A549 (cell line): ENCODE results near the gene COL1A1. TPM values are rescaled to one million over a fixed set of nuclear protein-coding genes. Genes with fewer than 3 reads are reported as not detected.

Experiments
- ATAC-seq, 2 experiments: fragments of 200-7000 bp in 1 of 2; fragments of >200 bp in 1 of 2; cut with Nextera tagmentation in 1 of 2; cut with Tn5 transposase in 1 of 2; 3 replicates each; pipeline versions ENCODE4 v1.8.0 to v1.9.1; 2018 to 2020; ENCODE audit warnings: mild to moderate bottlenecking in 1 of 2, moderate library complexity in 1 of 2
- CTCF ChIA-PET: fragments of 300-600 bp; sonication (Branson Sonifier 250); formaldehyde crosslinking; extraction: SDS; loops from one replicate; lab custom pipeline; 2021; ENCODE audit warnings: antibody characterized with exemption, inconsistent platforms; lab: Yijun Ruan, JAX
- POLR2A ChIA-PET: fragments of 350-600 bp; formaldehyde crosslinking; extraction: SDS; loops from one replicate; lab custom pipeline; 2021; ENCODE audit warnings: antibody characterized with exemption, inconsistent platforms; lab: Yijun Ruan, JAX
- DNase-seq, 2 experiments: peaks; one replicate each; pipeline versions ENCODE4 v3.0.0 to v3.0.0-alpha.2; 2011 to 2016; ENCODE audit warnings: low read depth in 1 of 2, low spot score in 1 of 2
- FAIRE-seq: peaks from 2 replicates; lab custom pipeline; 2011; peaks lifted over from hg19 to GRCh38; lab: Jason Lieb, UNC
- H3K27ac ChIP-seq, 2 experiments: fragments of >200 bp; sonication (Bioruptor Twin); formaldehyde crosslinking; 3 replicates each; pipeline ENCODE4 v1.5.1; 2016 to 2017
- H3K4me1 ChIP-seq: fragments of >200 bp; sonication (Bioruptor Twin); formaldehyde crosslinking; 3 replicates; pipeline ENCODE4 v1.6.1; 2016
- H3K4me2 ChIP-seq: fragments of >200 bp; sonication (Bioruptor Twin); formaldehyde crosslinking; 3 replicates; pipeline ENCODE4 v1.6.1; 2016
- H3K4me3 ChIP-seq: fragments of >200 bp; sonication (Bioruptor Twin); formaldehyde crosslinking; 3 replicates; pipeline ENCODE4 v1.5.1; 2016
- H3K9me3 ChIP-seq: fragments of >200 bp; sonication (Bioruptor Twin); formaldehyde crosslinking; 3 replicates; pipeline ENCODE4 v1.6.1; 2016
- BHLHE40 ChIP-seq: IDR thresholded peaks from 2 replicates; pipeline ENCODE4 v1.6.1; 2012; ENCODE audit warnings: low read depth, low read length, inconsistent platforms
- CBX2 ChIP-seq: fragments of 200-600 bp; sonication (generic); IDR thresholded peaks from 2 replicates; pipeline ENCODE4 v1.6.1; 2016; ENCODE audit warnings: low read depth, mild to moderate bottlenecking, borderline replicate concordance
- CHD2 ChIP-seq: fragments of 150-350 bp; IDR thresholded peaks from 2 replicates; pipeline ENCODE4 v1.6.1; 2014; ENCODE audit warnings: low read length; ENCODE audit not compliant: partially characterized antibody
- EP300 ChIP-seq, 2 experiments: fragments of >200 bp; sonication (Bioruptor Twin); formaldehyde crosslinking; IDR thresholded peaks; 2 replicates in 1 of 2; 3 replicates in 1 of 2; pipeline ENCODE4 v1.6.1; 2016 to 2017
- FOSL2 ChIP-seq, 2 experiments: fragments of 450-650 bp in 1 of 2; fragments of >200 bp in 1 of 2; sonication (Bioruptor Twin) in 1 of 2; formaldehyde crosslinking; IDR thresholded peaks; 2 replicates each; pipeline versions ENCODE4 v1.5.0 to v1.6.1; 2016 to 2020; ENCODE audit warnings: mild to moderate bottlenecking in 1 of 2, moderate library complexity in 1 of 2
- GATA3 ChIP-seq: IDR thresholded peaks from 2 replicates; pipeline ENCODE4 v1.6.1; 2012; ENCODE audit warnings: borderline replicate concordance
- HDAC2 ChIP-seq: fragments of 200-600 bp; sonication (generic); IDR thresholded peaks from 2 replicates; pipeline ENCODE4 v1.6.1; 2016
- HEYL ChIP-seq: fragments of 250-450 bp; sonication (Bioruptor Pico); IDR thresholded peaks from 2 replicates; pipeline ENCODE4 v1.8.0; 2021; ENCODE audit warnings: mild to moderate bottlenecking, moderate library complexity
- HOXB13 ChIP-seq: fragments of 250-450 bp; sonication (Bioruptor Pico); IDR thresholded peaks from 2 replicates; pipeline ENCODE4 v1.5.0; 2020; ENCODE audit warnings: low read depth, mild to moderate bottlenecking, moderate library complexity
- JUN ChIP-seq, 2 experiments: fragments of >200 bp; sonication (Bioruptor Twin); formaldehyde crosslinking; IDR thresholded peaks; 2 replicates in 1 of 2; 3 replicates in 1 of 2; pipeline ENCODE4 v1.6.1; 2016 to 2017
- JUNB ChIP-seq: fragments of >200 bp; sonication (Bioruptor Twin); formaldehyde crosslinking; IDR thresholded peaks from 2 replicates; pipeline ENCODE4 v1.6.1; 2016
- KDM1A ChIP-seq: fragments of 200-600 bp; sonication (generic); IDR thresholded peaks from 2 replicates; pipeline ENCODE4 v1.6.1; 2016; ENCODE audit warnings: low read depth, mild to moderate bottlenecking
- KDM5A ChIP-seq: fragments of 200-600 bp; sonication (generic); IDR thresholded peaks from 2 replicates; pipeline ENCODE4 v1.6.1; 2016; ENCODE audit warnings: antibody characterized with exemption, mild to moderate bottlenecking
- MYC ChIP-seq: IDR thresholded peaks from 2 replicates; pipeline ENCODE4 v1.6.1; 2012; ENCODE audit warnings: mild to moderate bottlenecking, inconsistent platforms, low read length, improper control_type of control experiment, borderline replicate concordance
- NFE2L2 ChIP-seq: fragments of 150-350 bp; conservative IDR thresholded peaks from 2 replicates; pipeline ENCODE4 v1.6.1; 2014; ENCODE audit warnings: low read length
- NR3C1 ChIP-seq: fragments of >200 bp; sonication (Bioruptor Twin); formaldehyde crosslinking; IDR thresholded peaks from 3 replicates; pipeline ENCODE4 v1.6.1; 2017
- POLR2A ChIP-seq: IDR thresholded peaks from 2 replicates; pipeline ENCODE4 v1.6.1; 2012; ENCODE audit warnings: mild to moderate bottlenecking, low read length
- RARB ChIP-seq: fragments of 250-450 bp; sonication (Bioruptor Pico); IDR thresholded peaks from 2 replicates; pipeline ENCODE4 v1.8.0; 2021; ENCODE audit warnings: mild to moderate bottlenecking, moderate library complexity
- ZNF302 ChIP-seq: fragments of 250-450 bp; sonication (Bioruptor Pico); IDR thresholded peaks from 2 replicates; pipeline ENCODE4 v1.9.0; 2021; ENCODE audit warnings: inconsistent platforms, mild to moderate bottlenecking, moderate library complexity
- ZSCAN20 ChIP-seq: fragments of 250-450 bp; sonication (Bioruptor Pico); IDR thresholded peaks from 2 replicates; pipeline ENCODE4 v1.8.0; 2022; ENCODE audit warnings: mild to moderate bottlenecking, moderate library complexity
- WGBS: methylation state at CpG from one replicate; pipeline ENCODE4 v1.1.6; 2017; ENCODE audit errors: missing lambda C conversion rate; 5-methylcytosine and 5-hydroxymethylcytosine counted together
- polyA plus RNA-seq, 4 experiments: library from polyadenylated mRNA; depleted of rRNA in 3 of 4; stranded (reverse); fragments of >200 nt; fragmentation: RNase III in 1 of 4; extraction: RNeasy Plus Mini Kit Qiagen cat#74134 plus additional on column Dnase treatment in 1 of 4; gene quantifications; 2 replicates in 3 of 4; 3 replicates in 1 of 4; pipeline ENCODE4 v1.2.3, GENCODE V29; 2011 to 2017
- TF ChIP-seq, protein P1 (sequence below): fragments of >200 bp; sonication (Bioruptor Twin); formaldehyde crosslinking; IDR thresholded peaks from 3 replicates; pipeline ENCODE4 v1.6.1; 2016
- TF ChIP-seq, protein P2 (sequence below): fragments of 150-350 bp; IDR thresholded peaks from 2 replicates; pipeline ENCODE4 v1.6.1; 2014; ENCODE audit warnings: low read depth, mild to moderate bottlenecking, low read length
- TF ChIP-seq, protein P3 (sequence below): fragments of 450-650 bp; IDR thresholded peaks from 2 replicates; pipeline ENCODE4 v1.6.1; 2014; ENCODE audit warnings: antibody characterized with exemption
- TF ChIP-seq, protein P4 (sequence below): IDR thresholded peaks from 2 replicates; pipeline ENCODE4 v1.6.1; 2012
- TF ChIP-seq, protein P5 (sequence below): fragments of >200 bp; sonication (Bioruptor Twin); formaldehyde crosslinking; IDR thresholded peaks from 3 replicates; pipeline ENCODE4 v1.5.1; 2016

COL1A1 gene
- polyA plus RNA-seq, 2 of the 4 experiments (the other 2 are of a cell fraction), result 4.4 to 34.3 TPM

DNA sequence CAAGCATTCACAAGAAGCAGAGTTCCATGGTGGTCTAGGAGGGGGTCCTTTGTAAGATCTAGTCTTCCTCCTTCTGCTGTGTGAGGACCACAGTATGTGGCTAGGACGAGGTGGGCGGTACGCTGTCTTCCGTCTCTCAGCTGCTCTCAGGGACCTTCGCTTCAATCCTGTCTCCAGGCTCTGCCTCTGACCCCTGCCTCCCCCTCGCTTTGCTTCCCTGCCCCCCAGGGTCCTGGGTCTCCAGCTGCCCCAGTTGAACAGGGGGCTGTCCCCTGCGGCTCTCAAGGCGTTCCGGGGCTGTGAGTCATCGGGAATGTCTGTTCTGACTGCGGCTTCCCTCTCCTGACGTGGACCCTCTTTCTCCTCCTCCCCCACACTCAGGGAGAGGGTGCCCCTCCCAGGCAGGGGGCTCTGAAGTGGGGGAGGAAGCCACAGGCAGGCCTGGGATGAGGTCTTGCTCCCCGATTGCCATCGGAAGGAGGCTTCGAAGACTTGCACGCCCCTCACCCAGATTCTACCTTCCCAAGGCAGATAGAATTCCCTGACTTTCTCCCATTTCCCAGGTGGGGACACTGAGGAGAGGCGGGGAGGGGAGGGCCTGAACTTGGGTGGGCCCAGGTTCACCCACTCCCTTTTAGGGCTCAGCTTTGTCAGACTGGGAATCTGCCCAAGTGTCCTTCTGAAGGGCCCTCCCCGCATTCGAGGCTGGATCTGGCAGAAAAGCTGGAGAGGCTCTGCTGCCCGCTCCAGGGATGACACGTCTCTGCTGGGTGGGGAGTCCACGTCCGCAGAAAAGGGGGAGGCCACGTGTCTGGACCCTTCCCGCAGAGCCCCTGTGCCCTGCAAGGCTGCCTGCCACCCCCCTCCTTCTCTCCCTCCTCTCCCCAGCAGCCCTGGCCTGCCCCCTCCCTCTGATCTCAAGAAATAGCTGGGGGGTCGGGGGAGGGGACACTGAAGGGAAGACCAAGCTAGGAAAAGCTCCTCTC, 9.1 kb upstream of the COL1A1 start:
- DNase-seq, result peak; percentile 54 to 85
- Histone ChIP-seq H3K4me1 (peaks cover 27% of the 10 kb centered on the region), H3K27ac (peak overlapping the region; percentile 66 to 84), H3K9me3 (no peaks in the 10 kb centered on the region), H3K4me3 (no peak overlapping the region; the same call in 2 of the 3 replicates), H3K4me2 (peak overlapping the region; percentile 78)
- TF ChIP-seq JUNB, result no peak; the same call in 1 of the 2 replicates
- TF ChIP-seq, protein P1, sequence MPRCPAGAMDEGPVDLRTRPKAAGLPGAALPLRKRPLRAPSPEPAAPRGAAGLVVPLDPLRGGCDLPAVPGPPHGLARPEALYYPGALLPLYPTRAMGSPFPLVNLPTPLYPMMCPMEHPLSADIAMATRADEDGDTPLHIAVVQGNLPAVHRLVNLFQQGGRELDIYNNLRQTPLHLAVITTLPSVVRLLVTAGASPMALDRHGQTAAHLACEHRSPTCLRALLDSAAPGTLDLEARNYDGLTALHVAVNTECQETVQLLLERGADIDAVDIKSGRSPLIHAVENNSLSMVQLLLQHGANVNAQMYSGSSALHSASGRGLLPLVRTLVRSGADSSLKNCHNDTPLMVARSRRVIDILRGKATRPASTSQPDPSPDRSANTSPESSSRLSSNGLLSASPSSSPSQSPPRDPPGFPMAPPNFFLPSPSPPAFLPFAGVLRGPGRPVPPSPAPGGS, result no peak; the same call in 2 of the 3 replicates
- no peak for TF ChIP-seq CBX2
- TF ChIP-seq GATA3, result peak; percentile 68; the same call in 1 of the 2 replicates
- TF ChIP-seq ZSCAN20 (CRISPR knock-in tag), result no peak
- TF ChIP-seq KDM1A, result peak; percentile 73; the same call in 1 of the 2 replicates
- no peak for TF ChIP-seq BHLHE40
- peak; percentile 40; the same call in 1 of the 2 replicates for TF ChIP-seq FOSL2 (IDR thresholded peaks at IDR 0.05)
- peak; percentile 85 for TF ChIP-seq FOSL2 (CRISPR knock-in tag; IDR thresholded peaks at IDR 0.05)
- no peak for TF ChIP-seq ZNF302 (CRISPR knock-in tag)
- TF ChIP-seq, protein P2, sequence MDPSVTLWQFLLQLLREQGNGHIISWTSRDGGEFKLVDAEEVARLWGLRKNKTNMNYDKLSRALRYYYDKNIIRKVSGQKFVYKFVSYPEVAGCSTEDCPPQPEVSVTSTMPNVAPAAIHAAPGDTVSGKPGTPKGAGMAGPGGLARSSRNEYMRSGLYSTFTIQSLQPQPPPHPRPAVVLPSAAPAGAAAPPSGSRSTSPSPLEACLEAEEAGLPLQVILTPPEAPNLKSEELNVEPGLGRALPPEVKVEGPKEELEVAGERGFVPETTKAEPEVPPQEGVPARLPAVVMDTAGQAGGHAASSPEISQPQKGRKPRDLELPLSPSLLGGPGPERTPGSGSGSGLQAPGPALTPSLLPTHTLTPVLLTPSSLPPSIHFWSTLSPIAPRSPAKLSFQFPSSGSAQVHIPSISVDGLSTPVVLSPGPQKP, result no peak
- TF ChIP-seq HEYL (CRISPR knock-in tag), result no peak
- no peak for TF ChIP-seq HOXB13 (CRISPR knock-in tag)
- 0 out of 5 replicates have a peak, but pooled peaks of 1 of the 2 experiments have one; percentile 32 for TF ChIP-seq EP300 (IDR thresholded peaks at IDR 0.05)
- TF ChIP-seq, protein P3, sequence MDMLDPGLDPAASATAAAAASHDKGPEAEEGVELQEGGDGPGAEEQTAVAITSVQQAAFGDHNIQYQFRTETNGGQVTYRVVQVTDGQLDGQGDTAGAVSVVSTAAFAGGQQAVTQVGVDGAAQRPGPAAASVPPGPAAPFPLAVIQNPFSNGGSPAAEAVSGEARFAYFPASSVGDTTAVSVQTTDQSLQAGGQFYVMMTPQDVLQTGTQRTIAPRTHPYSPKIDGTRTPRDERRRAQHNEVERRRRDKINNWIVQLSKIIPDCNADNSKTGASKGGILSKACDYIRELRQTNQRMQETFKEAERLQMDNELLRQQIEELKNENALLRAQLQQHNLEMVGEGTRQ, result no peak
- TF ChIP-seq, protein P4, sequence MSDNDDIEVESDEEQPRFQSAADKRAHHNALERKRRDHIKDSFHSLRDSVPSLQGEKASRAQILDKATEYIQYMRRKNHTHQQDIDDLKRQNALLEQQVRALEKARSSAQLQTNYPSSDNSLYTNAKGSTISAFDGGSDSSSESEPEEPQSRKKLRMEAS, result peak; percentile 35; the same call in 1 of the 2 replicates
- TF ChIP-seq NR3C1, result no peak
- no peak for TF ChIP-seq CHD2
- TF ChIP-seq NFE2L2, result no peak
- no peak for TF ChIP-seq KDM5A
- TF ChIP-seq POLR2A, result no peak
- no peak for TF ChIP-seq RARB (CRISPR knock-in tag)
- peak in 1 of 2 experiments; percentile 44; a peak in 2 of 5 replicates for TF ChIP-seq JUN (IDR thresholded peaks at IDR 0.05)
- TF ChIP-seq MYC, result no peak
- TF ChIP-seq, protein P5, sequence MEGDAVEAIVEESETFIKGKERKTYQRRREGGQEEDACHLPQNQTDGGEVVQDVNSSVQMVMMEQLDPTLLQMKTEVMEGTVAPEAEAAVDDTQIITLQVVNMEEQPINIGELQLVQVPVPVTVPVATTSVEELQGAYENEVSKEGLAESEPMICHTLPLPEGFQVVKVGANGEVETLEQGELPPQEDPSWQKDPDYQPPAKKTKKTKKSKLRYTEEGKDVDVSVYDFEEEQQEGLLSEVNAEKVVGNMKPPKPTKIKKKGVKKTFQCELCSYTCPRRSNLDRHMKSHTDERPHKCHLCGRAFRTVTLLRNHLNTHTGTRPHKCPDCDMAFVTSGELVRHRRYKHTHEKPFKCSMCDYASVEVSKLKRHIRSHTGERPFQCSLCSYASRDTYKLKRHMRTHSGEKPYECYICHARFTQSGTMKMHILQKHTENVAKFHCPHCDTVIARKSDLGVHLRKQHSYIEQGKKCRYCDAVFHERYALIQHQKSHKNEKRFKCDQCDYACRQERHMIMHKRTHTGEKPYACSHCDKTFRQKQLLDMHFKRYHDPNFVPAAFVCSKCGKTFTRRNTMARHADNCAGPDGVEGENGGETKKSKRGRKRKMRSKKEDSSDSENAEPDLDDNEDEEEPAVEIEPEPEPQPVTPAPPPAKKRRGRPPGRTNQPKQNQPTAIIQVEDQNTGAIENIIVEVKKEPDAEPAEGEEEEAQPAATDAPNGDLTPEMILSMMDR, result no peak
- TF ChIP-seq HDAC2, result no peak
- FAIRE-seq, result no peak
- ChIA-PET CTCF (interaction anchor here (0.6 to 31.5 kb wide), 8 partner anchors 4 to 115 kb away, joined by 3 to 1255 read pairs (median 204); partner anchors contain the start of genes COL1A1 and TMEM92), POLR2A (no interaction called here)
- peak; percentile 52 to 76 for ATAC-seq
- WGBS, result 41% methylated on average over 25 of the region's 26 CpGs
